ENCODE data around the gene GNA12. TPM values are rescaled to one million over a fixed set of nuclear protein-coding genes. Genes with fewer than 3 reads are reported as not detected.

Gene GNA12
- 11.6 and 14.4 TPM in 2 replicates for polyA plus RNA-seq (2014; cell fraction: cytosol; rRNA removed)
- 5.5 and 9.0 TPM in 2 replicates for polyA plus RNA-seq (2014; cell fraction: nucleus; rRNA removed)

GRCh38 chr7:2844153-2845033 lies at the start of gene GNA12:
TSS of gene GNA12 (minus strand) at chr7:2844308. CDS start at chr7:2844161, 147 bp downstream.
- DNase-seq (ENCODE audit: low spot score), result peak; percentile 99

DNA sequence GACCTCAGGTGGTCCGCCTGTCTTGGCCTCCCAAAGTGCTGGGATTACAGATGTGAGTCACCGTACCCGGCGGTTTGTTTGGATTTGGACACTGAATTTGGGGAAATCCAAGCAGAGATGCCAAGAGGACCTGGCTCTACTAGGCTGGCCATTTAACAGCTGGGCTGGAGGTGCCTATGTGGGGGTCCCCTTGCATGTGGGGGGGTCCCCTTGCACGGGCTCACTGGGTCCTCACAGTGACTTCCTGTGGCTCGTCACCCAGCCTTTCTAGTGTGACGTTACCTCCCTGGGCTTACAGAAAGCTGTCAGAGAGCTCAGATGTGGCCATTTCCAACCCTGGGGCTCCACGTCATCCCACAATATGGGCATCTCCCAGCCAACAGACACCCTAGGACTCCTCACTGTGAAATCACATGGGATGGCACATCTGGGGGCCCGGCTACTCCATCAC lies 49.3 kb upstream of the GNA12 start:
- DNase-seq (ENCODE audit: low spot score), result no peak

GRCh38 chr7:2892549-2892948 lies 48.4 kb upstream of the GNA12 start:
- DNase-seq (ENCODE audit: low spot score), result no peak

GRCh38 chr7:2887816-2888215 lies 43.7 kb upstream of the GNA12 start:
- no peak for DNase-seq (ENCODE audit: low spot score)

GRCh38 chr7:2886900-2887299 lies 42.8 kb upstream of the GNA12 start:
- DNase-seq (ENCODE audit: low spot score), result peak; percentile 68

GRCh38 chr7:2886391-2886790 lies 42.3 kb upstream of the GNA12 start:
- no peak for DNase-seq (ENCODE audit: low spot score)

- DNase-seq (ENCODE audit: low spot score), result no peak
These were observed 40.1 kb upstream of the GNA12 start for GRCh38 chr7:2884161-2884560.

GRCh38 chr7:2883101-2883500 lies 39.0 kb upstream of the GNA12 start:
- no peak for DNase-seq (ENCODE audit: low spot score)

DNA sequence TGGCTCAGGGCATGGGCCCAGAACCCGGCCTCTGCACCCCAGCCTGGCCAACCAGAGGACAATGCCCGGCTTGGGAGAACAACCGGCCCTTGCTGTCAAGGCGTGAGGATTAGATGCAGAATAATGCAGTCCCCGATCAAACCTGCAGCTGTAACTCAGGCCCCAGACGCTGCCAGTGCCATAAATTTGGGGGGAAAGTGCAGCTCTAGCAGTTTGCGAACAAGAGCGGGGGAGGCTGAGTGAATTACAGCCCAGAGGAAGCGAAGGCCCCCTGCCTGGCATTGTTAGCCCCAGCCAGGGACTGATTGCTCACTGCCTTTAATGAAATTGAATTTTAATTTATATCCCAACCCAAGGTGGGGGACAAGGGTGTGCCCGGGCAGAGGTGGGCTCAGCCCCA lies 38.0 kb upstream of the GNA12 start:
- no peak for DNase-seq (ENCODE audit: low spot score)

GRCh38 chr7:2880874-2881533 lies 36.9 kb upstream of the GNA12 start:
- peak; percentile 81 for DNase-seq (ENCODE audit: low spot score)

DNA sequence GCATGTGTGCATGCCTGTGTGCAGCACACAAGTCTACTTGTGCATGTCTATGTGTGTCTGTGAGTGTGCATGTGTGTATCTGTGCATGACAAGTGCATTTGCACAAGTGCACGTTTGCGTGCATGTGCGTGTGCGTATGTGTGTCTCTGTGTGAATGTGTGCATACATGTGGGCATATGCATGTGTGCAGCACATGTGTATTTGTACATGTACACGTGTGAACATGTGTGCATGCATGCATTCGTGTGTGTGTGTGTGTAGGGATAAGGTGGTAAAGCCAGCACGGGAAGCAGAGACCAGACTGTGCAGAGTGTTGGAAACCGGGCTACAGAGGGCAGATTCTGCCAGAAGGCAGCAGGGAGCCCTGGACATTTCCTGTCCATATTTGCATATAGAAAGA lies 35.9 kb upstream of the GNA12 start:
- DNase-seq (ENCODE audit: low spot score), result no peak

DNA sequence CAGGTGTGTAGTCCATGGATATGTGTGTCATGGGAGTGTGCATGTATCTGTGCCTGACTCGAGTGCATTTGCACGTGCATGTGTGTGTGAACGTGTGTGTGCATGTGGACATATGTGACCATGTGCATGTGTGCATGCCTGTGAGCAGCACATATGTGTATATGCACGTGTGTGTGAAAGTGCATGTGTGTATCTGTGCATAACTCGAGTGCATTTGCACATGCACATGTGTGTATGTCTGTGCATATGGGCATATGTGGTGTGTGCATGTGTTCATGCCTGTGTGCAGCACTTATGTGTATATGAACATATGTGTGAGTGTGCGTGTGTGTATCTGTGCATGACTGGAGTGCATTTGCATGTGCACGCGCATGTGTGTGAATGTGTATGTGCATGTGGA lies 35.2 kb upstream of the GNA12 start:
- DNase-seq (ENCODE audit: low spot score), result no peak

DNA sequence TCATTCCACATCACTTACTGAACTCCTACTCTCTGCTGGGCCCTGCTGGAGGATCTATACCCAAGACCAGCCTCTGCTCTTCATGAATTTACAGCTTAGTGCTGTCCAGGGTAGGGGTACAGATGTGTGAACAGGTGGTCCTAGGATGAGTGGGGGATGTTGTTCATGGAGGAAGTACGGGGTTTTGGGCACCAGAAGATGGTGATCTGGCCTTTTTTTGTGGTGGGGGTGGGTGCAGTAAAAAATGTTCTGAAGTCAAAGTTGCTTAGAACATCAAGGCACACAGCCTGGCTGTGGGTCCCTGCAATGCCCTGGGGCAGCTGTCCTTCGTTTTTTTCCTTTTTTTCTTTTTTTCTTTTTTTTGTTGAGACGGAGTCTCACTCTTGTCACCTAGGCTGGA lies 34.2 kb upstream of the GNA12 start:
- DNase-seq (ENCODE audit: low spot score), result no peak

GRCh38 chr7:2876031-2876731 lies 32.1 kb upstream of the GNA12 start:
- no peak for DNase-seq (ENCODE audit: low spot score)

GRCh38 chr7:2873686-2874551 lies 29.8 kb upstream of the GNA12 start:
- DNase-seq (ENCODE audit: low spot score), result peak; percentile 59

DNA sequence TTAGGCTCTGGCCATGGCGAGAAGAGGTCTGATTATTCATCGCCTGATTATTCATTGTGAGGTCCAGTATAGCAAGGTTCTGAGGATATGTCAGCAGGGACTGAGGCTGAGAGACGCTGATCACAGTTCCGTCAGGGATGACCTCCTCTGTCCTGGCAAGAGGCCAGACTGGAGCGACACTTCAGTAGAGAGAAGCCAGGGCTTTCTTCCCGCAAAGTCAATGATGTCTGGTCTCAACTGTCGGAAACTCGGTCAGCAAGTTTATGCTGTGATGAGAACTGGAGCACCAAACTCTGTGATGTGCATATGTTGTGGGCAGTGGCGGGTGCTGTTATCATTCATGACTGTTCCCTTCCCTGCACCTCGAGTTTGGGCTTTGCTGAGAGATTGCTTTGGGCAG lies 29.0 kb upstream of the GNA12 start:
- no peak for DNase-seq (ENCODE audit: low spot score)

- DNase-seq (ENCODE audit: low spot score), result no peak
These were observed 28.3 kb upstream of the GNA12 start for GRCh38 chr7:2872296-2872874.

GRCh38 chr7:2870471-2870931 lies 26.4 kb upstream of the GNA12 start:
- DNase-seq (ENCODE audit: low spot score), result peak; percentile 74

- DNase-seq (ENCODE audit: low spot score), result no peak
These were observed 25.9 kb upstream of the GNA12 start for GRCh38 chr7:2869981-2870380.

DNA sequence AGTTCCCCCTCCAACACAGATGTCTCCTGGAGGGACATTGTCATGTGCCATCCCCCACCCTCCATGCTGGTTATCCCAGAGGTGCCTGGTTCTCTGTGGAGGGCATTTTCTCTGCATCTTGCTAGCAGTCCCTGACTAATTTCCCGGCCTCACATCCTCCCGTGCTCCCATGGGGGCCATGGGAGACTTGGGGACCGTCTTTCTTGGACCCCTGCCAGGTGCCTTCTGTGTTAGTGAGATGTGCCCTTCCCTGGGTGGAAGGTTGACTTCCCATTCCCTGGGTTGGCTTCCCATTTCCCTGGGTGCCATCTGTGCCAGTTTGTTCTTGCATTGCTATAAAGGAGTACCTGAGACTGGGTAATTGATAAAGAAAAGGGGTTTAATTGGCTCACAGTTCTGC lies 22.5 kb upstream of the GNA12 start:
- no peak for DNase-seq (ENCODE audit: low spot score)

Measured in SK-N-DZ (cell line).